ENCODE results near the gene RFC1.
"Not testable (repeated sequence)": the region's sequence is repeated elsewhere in the genome, so short reads cannot be mapped to it uniquely, and the experiment has no call there.

The RFC1 gene

DNA sequence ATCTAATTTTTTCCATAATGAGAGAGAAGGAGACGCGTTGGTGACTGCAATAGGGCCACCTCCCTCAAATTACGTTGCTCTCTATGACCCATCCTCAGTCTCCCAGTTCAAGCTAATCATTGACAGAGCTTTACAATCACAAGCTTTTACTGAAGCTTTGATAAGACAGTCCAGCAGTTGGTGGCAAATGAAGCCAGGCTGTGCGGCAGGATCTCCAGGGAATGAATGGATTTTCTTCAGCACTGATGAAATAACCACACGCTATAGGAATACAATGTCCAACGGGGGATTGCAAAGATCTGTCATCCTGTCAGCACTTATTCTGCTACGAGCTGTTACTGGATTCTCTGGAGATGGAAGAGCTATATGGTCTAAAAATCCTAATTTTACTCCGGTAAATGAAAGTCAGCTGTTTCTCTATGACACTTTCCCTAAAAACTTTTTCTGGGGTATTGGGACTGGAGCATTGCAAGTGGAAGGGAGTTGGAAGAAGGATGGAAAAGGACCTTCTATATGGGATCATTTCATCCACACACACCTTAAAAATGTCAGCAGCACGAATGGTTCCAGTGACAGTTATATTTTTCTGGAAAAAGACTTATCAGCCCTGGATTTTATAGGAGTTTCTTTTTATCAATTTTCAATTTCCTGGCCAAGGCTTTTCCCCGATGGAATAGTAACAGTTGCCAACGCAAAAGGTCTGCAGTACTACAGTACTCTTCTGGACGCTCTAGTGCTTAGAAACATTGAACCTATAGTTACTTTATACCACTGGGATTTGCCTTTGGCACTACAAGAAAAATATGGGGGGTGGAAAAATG, 40.8 kb upstream of the RFC1 start, which contains the start of gene KLB:
KLB (plus strand) TSS at position 168 of the 821 bp plus-strand sequence; CDS start at position 188, 20 bp downstream.
- DNase-seq (ENCODE audit: extremely low read depth, low read depth), result no peak
- TF ChIP-seq, protein P1, sequence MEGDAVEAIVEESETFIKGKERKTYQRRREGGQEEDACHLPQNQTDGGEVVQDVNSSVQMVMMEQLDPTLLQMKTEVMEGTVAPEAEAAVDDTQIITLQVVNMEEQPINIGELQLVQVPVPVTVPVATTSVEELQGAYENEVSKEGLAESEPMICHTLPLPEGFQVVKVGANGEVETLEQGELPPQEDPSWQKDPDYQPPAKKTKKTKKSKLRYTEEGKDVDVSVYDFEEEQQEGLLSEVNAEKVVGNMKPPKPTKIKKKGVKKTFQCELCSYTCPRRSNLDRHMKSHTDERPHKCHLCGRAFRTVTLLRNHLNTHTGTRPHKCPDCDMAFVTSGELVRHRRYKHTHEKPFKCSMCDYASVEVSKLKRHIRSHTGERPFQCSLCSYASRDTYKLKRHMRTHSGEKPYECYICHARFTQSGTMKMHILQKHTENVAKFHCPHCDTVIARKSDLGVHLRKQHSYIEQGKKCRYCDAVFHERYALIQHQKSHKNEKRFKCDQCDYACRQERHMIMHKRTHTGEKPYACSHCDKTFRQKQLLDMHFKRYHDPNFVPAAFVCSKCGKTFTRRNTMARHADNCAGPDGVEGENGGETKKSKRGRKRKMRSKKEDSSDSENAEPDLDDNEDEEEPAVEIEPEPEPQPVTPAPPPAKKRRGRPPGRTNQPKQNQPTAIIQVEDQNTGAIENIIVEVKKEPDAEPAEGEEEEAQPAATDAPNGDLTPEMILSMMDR (IDR thresholded peaks at IDR 0.05; ENCODE audit: low read depth, low read length, missing control alignments), result no peak
- no peak within 1 kb of the TSS for H3K4me3 ChIP-seq (replicated peaks; ENCODE audit: low read depth, low read length)

DNA sequence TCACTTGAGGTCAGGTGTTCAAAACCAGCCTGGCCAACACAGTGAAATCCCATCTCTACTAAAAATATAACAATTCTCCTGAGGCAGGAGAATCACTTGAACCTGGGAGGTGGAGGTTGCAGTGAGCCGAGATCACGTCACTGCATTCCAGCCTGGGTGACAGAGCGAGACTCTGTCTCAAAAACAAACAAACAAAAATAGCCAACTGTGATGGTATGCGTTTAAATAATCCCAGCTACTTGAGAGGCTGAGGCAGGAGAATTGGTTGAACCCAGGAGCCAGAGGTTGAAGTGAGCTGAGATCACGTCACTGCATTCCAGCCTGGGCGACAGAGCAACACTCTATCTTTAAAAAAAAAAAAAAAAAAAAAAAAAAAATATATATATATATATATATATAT, 35.5 kb upstream of the RFC1 start:
- H3K4me3 ChIP-seq (replicated peaks; ENCODE audit: low read depth, low read length); DNase-seq (ENCODE audit: extremely low read depth, low read depth): not testable (repeated sequence)

GRCh38 chr4:39394706-39395105, 28.5 kb upstream of the RFC1 start:
- TF ChIP-seq, protein P1 (IDR thresholded peaks at IDR 0.05; ENCODE audit: low read depth, low read length, missing control alignments), result no peak
- no peak overlapping the region for H3K4me3 ChIP-seq (replicated peaks; ENCODE audit: low read depth, low read length)
- DNase-seq (ENCODE audit: extremely low read depth, low read depth), result no peak

- H3K4me3 ChIP-seq (replicated peaks; ENCODE audit: low read depth, low read length), result no peak overlapping the region
- no peak for DNase-seq (ENCODE audit: extremely low read depth, low read depth)
- TF ChIP-seq, protein P1 (IDR thresholded peaks at IDR 0.05; ENCODE audit: low read depth, low read length, missing control alignments), result no peak
These were observed 24.4 kb upstream of the RFC1 start for GRCh38 chr4:39390603-39391002.

DNA sequence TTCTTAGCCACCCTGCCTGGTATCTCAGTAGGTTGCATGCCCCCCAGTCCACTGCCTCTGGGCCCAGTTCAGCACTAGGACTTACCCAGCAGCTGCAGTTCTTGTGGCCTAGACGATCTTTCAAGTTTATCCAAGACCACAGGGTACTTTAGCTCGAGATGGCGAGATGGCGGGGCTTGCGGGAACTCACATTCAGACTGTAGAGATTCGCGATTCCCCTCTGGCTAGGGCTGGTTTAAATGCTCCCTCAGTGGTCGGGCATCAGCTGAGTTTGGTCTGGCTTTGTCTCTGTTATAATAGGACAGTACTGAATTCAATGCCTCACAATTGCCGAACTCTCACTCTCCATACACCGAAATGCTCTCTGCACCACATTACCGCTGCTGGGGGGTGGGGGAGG, 18.4 kb upstream of the RFC1 start:
- TF ChIP-seq, protein P1 (IDR thresholded peaks at IDR 0.05; ENCODE audit: low read depth, low read length, missing control alignments), result no peak
- no peak overlapping the region for H3K4me3 ChIP-seq (replicated peaks; ENCODE audit: low read depth, low read length)
- DNase-seq (ENCODE audit: extremely low read depth, low read depth), result no peak

DNA sequence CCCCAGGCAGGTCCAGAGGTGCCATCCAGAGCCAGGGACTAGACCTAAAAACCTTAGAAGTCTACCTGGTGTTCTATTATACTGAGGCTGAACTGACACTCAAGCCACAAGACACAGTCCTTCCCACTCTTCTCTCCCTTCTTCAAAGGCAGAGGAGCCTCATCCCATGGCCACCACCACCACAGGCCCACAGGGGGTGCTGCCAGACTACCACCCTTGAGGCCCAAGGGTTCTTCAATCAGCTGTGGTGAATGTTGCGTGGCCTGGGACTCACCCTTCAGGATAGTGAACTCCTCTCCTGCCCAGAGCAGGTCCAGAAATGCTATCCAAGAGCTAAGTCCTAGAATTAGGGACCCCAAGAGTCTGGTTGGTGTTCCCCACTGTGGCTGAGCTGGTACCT, 17.5 kb upstream of the RFC1 start:
- no peak overlapping the region for H3K4me3 ChIP-seq (replicated peaks; ENCODE audit: low read depth, low read length)
- no peak for DNase-seq (ENCODE audit: extremely low read depth, low read depth)
- TF ChIP-seq, protein P1 (IDR thresholded peaks at IDR 0.05; ENCODE audit: low read depth, low read length, missing control alignments), result no peak

DNA sequence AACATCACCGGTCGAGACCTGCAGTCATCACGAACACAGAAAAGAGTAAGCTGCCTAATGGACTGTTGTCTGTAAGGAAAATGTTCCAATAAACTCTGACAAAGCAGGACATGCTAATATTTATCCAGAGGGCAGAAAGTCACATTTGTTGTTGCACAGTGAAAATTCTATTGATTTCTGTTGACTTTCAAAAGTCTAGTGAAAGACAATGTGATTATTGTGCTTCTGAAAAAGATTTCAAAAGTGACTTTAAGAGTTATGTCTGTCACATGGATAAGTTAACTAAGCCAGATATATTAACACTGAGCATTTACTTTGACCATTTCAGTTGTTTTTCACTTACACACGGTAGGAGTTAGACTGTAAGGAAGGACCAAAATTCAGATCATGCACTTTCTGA, 9.3 kb upstream of the RFC1 start:
- H3K4me3 ChIP-seq (replicated peaks; ENCODE audit: low read depth, low read length), result no peak overlapping the region
- no peak for DNase-seq (ENCODE audit: extremely low read depth, low read depth)
- TF ChIP-seq, protein P1 (IDR thresholded peaks at IDR 0.05; ENCODE audit: low read depth, low read length, missing control alignments), result no peak

DNA sequence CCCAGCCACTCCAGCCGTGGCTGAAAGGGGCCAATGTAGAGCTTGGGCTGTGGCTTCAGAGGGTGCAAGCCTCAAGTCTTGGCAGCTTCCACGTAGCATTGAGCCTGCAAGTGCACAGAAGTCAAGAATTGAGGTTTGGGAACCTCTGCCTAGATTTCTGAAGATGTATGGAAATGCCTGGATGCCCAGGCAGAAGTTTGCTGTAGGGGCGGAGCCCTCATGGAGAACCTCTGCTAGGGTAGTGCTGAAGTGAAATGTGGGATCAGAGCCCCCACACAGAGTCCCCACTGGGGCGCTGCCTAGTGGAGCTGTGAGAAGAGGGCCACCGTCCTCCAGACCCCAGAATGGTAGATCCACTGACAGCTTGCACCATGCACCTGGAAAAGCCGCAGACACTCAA, 5.0 kb upstream of the RFC1 start:
- not testable (repeated sequence) for DNase-seq (ENCODE audit: extremely low read depth, low read depth); H3K4me3 ChIP-seq (replicated peaks; ENCODE audit: low read depth, low read length)

Measured in HFF-Myc (cell line).